NCI-H82 (cell line): ENCODE data around the gene ARHGEF4.
A peak's percentile ranks its signal among the peaks of the same experiment; 100 is the strongest.

Experiments
- DNase-seq: peaks from one replicate; lab custom pipeline; 2025; lab: John Stamatoyannopoulos, UW

ARHGEF4 gene

GRCh38 chr2:130851624-130852382 lies 15.1 kb downstream of the ARHGEF4 start:
- DNase-seq, result no peak

- DNase-seq, result peak; percentile 76
Measured at GRCh38 chr2:130852521-130853115, 15.9 kb downstream of the ARHGEF4 start.

- DNase-seq, result no peak
Measured at GRCh38 chr2:130853391-130853790, 16.7 kb downstream of the ARHGEF4 start.

GRCh38 chr2:130854301-130854700 lies 17.6 kb downstream of the ARHGEF4 start:
- no peak for DNase-seq

- DNase-seq, result peak; percentile 30
Measured at GRCh38 chr2:130864830-130865800, 28.4 kb downstream of the ARHGEF4 start.

GRCh38 chr2:130869441-130870160 lies 32.9 kb downstream of the ARHGEF4 start:
- DNase-seq, result no peak

- no peak for DNase-seq
Measured at GRCh38 chr2:130870161-130870485, 33.4 kb downstream of the ARHGEF4 start.

GRCh38 chr2:130870779-130871178 lies 34.1 kb downstream of the ARHGEF4 start:
- DNase-seq, result no peak

- peak; percentile 97 for DNase-seq
Measured at GRCh38 chr2:130871843-130872740, 35.4 kb downstream of the ARHGEF4 start.

GRCh38 chr2:130872741-130873125 lies 36.0 kb downstream of the ARHGEF4 start:
- DNase-seq, result no peak

- peak; percentile 77 for DNase-seq
Measured at GRCh38 chr2:130873700-130874346, 37.1 kb downstream of the ARHGEF4 start.

- no peak for DNase-seq
Measured at GRCh38 chr2:130874512-130874911, 37.8 kb downstream of the ARHGEF4 start.

- no peak for DNase-seq
Measured at GRCh38 chr2:130875935-130876334, 39.2 kb downstream of the ARHGEF4 start.

GRCh38 chr2:130877258-130877657 lies 40.5 kb downstream of the ARHGEF4 start:
- no peak for DNase-seq

- DNase-seq, result no peak
Measured at GRCh38 chr2:130878316-130878715, 41.6 kb downstream of the ARHGEF4 start.

GRCh38 chr2:130878933-130879332 lies 42.2 kb downstream of the ARHGEF4 start:
- no peak for DNase-seq

GRCh38 chr2:130882111-130882690 lies 45.5 kb downstream of the ARHGEF4 start:
- DNase-seq, result no peak

- no peak for DNase-seq
Measured at GRCh38 chr2:130882991-130883390, 46.3 kb downstream of the ARHGEF4 start.

GRCh38 chr2:130883496-130883895 lies 46.8 kb downstream of the ARHGEF4 start:
- DNase-seq, result no peak

- no peak for DNase-seq
Measured at GRCh38 chr2:130884013-130884412, 47.3 kb downstream of the ARHGEF4 start.
